HG03159 (cell line): ENCODE measurements around the gene GLCCI1.

ENCODE experiments used
- ATAC-seq: cut with Tn5 transposase; IDR thresholded peaks from one replicate; pipeline ENCODE4 v1.9.1; 2021; ENCODE audit warnings: mild to moderate bottlenecking, moderate library complexity; ENCODE audit not compliant: unreplicated experiment

The GLCCI1 gene

GRCh38 chr7:8126601-8127167 is 158.1 kb downstream of the GLCCI1 start:
- no peak for ATAC-seq

- ATAC-seq = no peak
Observed at GRCh38 chr7:8128449-8129317, 160.1 kb downstream of the GLCCI1 start.

GRCh38 chr7:8129318-8129659 is 160.7 kb downstream of the GLCCI1 start:
- ATAC-seq = no peak

GRCh38 chr7:8130663-8131062 is 162.1 kb downstream of the GLCCI1 start:
- ATAC-seq = no peak

- ATAC-seq = peak; percentile 46
Observed at GRCh38 chr7:8131694-8132605, 163.4 kb downstream of the GLCCI1 start.

GRCh38 chr7:8133188-8133848 is 164.7 kb downstream of the GLCCI1 start:
- ATAC-seq = peak; percentile 32

GRCh38 chr7:8134089-8134733 is 165.6 kb downstream of the GLCCI1 start:
- ATAC-seq = peak; percentile 66

- no peak for ATAC-seq
Observed at GRCh38 chr7:8135417-8135816, 166.8 kb downstream of the GLCCI1 start.

GRCh38 chr7:8136051-8136730 is 167.6 kb downstream of the GLCCI1 start:
- ATAC-seq = no peak
